Ovary (tissue), 9 donors: ENCODE measurements around the gene IFITM10. TPM values are rescaled to one million over a fixed set of nuclear protein-coding genes. Genes with fewer than 3 reads are reported as not detected.

Experiments
- DNase-seq, 5 donors: peaks; one replicate each; pipeline ENCODE4 v3.0.0-alpha.2; 2019 to 2020
- H3K27ac ChIP-seq, 2 donors: fragments of 200-600 bp; one replicate each; pipeline versions ENCODE4 v1.5.1 to v1.8.0; 2019 to 2022
- H3K27me3 ChIP-seq: fragments of 200-600 bp; one replicate; pipeline ENCODE4 v1.8.0; 2022
- H3K36me3 ChIP-seq: fragments of 200-600 bp; sonication (generic); one replicate; pipeline ENCODE4 v1.5.1; 2019
- H3K4me1 ChIP-seq: one replicate; pipeline ENCODE4 v1.8.1; 2013; ENCODE audit warnings: mild to moderate bottlenecking, moderate library complexity; ENCODE audit not compliant: insufficient read depth
- H3K4me3 ChIP-seq: fragments of 200-600 bp; sonication (generic); one replicate; pipeline ENCODE4 v1.5.1; 2017
- H3K9me3 ChIP-seq, 2 donors: fragments of 200-600 bp in 1 of 2; sonication (generic) in 1 of 2; one replicate each; pipeline versions ENCODE4 v1.5.1 to v1.8.1; 2013 to 2019; ENCODE audit warnings: mild to moderate bottlenecking in 1 of 2, moderate library complexity in 1 of 2
- CTCF ChIP-seq, 3 donors: fragments of 450-650 bp in 2 of 3; fragments of 200-600 bp in 1 of 3; IDR thresholded peaks; one replicate each; pipeline versions ENCODE4 v1.5.1 to v1.8.0; 2016 to 2022; ENCODE audit warnings: antibody characterized with exemption in 3 of 3, mild to moderate bottlenecking in 1 of 3
- EP300 ChIP-seq: sonication (generic); formaldehyde crosslinking; IDR thresholded peaks from one replicate; pipeline ENCODE4 v1.6.1; 2017; ENCODE audit warnings: antibody characterized with exemption
- POLR2A ChIP-seq: fragments of 450-650 bp; IDR thresholded peaks from one replicate; pipeline ENCODE4 v1.6.1; 2017; ENCODE audit warnings: antibody characterized with exemption, mild to moderate bottlenecking, moderate library complexity
- WGBS, 3 donors: extraction: QIAGEN DNeasy Blood & Tissue Kit in 1 of 3; methylation state at CpG; one replicate each; pipeline versions ENCODE4 v1.1.5 to v1.1.7; 2013 to 2017; 5-methylcytosine and 5-hydroxymethylcytosine counted together
- intact Hi-C, 4 donors: fragments of 100-400 bp; cut with DNase I; formaldehyde crosslinking; loops; one replicate each; pipeline versions ENCODE4 v1.11.0 to v1.15.1; 2022 to 2023
- polyA plus RNA-seq, 2 donors: library from polyadenylated mRNA; stranded (reverse); fragments of 200-250 nt in 1 of 2; fragments of 350-450 nt in 1 of 2; fragmentation: Illumina TruSeq in 1 of 2; extraction: RNeasy Lipid Tissue Mini Kit (QIAGEN cat#74804) in 1 of 2; gene quantifications; one replicate each; pipeline ENCODE4 v1.2.3, GENCODE V29; 2013 to 2014
- total RNA-seq, 7 donors: library from RNA; depleted of rRNA in 2 of 7; stranded (reverse); fragments of >200 nt in 2 of 7; fragmentation: NEBNext Ultra II Directional in 3 of 7; extraction: Animal tissue kit (Norgen Biotek cat#: 25700) in 3 of 7; gene quantifications; one replicate each; pipeline versions ENCODE4 v1.1.0 to v1.2.4, GENCODE V29; 2016 to 2023
- donor health status: DM: no; HTN: no; CAD: no; lungs with moderate emphysema.
- donor health status: DM: no; HTN: no; CAD: no.
- donor health status: Bipolar disorder and iron deficiency.
- donor health status: DM: yes; HTN: yes; CAD: no.
- donor health status: DM: no; HTN: no; CAD: no.
- donor health status: DM: yes; HTN: yes; CAD: no.

The IFITM10 gene
- total and polyA plus RNA-seq, 9 donors = 0.15 to 3.6 (median 0.97) TPM

GRCh38 chr11:1738380-1738779 is 12.0 kb downstream of the IFITM10 start:
- TF ChIP-seq POLR2A (no peak), CTCF (IDR thresholded peaks at IDR 0.05) (no peak), EP300 (no peak)
- no peaks in the 10 kb centered on the region for H3K4me1 ChIP-seq
- H3K36me3 ChIP-seq = no peaks in the 10 kb centered on the region
- intact Hi-C loops = loop anchor here in 1 of 4 donors (10.0 kb wide), 1 partner anchor 46 kb away; no protein-coding TSS in a partner anchor
- DNase-seq = no peak
- no peak overlapping the region for H3K4me3 ChIP-seq
- no peaks in the 10 kb centered on the region for H3K27me3 ChIP-seq
- H3K9me3 ChIP-seq = no peaks in the 10 kb centered on the region
- H3K27ac ChIP-seq = no peak overlapping the region
- WGBS, 3 donors = 90 to 93% (median 93%) methylated on average over 10 of the region's 10 CpGs

- Histone ChIP-seq H3K27ac (no peak overlapping the region), H3K27me3 (no peaks in the 10 kb centered on the region), H3K36me3 (no peaks in the 10 kb centered on the region), H3K9me3 (no peaks in the 10 kb centered on the region), H3K4me1 (no peaks in the 10 kb centered on the region), H3K4me3 (no peak overlapping the region)
- TF ChIP-seq CTCF (IDR thresholded peaks at IDR 0.05) (no peak), EP300 (no peak), POLR2A (no peak)
- 74 to 85% (median 81%) methylated on average over 6 of the region's 6 CpGs for WGBS, 3 donors
- DNase-seq = no peak
- intact Hi-C loops = loop anchor here in 1 of 4 donors (10.0 kb wide), 1 partner anchor 48 kb away; no protein-coding TSS in a partner anchor
Measured at GRCh38 chr11:1737080-1737757, 13.2 kb downstream of the IFITM10 start.

GRCh38 chr11:1736447-1736992 is 13.9 kb downstream of the IFITM10 start:
- H3K27ac ChIP-seq = no peak overlapping the region
- H3K9me3 ChIP-seq = no peaks in the 10 kb centered on the region
- WGBS, 3 donors = 48 to 59% (median 54%) methylated on average over 3 of the region's 3 CpGs
- H3K4me3 ChIP-seq = no peak overlapping the region
- H3K4me1 ChIP-seq = no peaks in the 10 kb centered on the region
- H3K27me3 ChIP-seq = no peaks in the 10 kb centered on the region
- DNase-seq = no peak
- intact Hi-C loops = loop anchor here in 1 of 4 donors (10.0 kb wide), 1 partner anchor 48 kb away; no protein-coding TSS in a partner anchor
- H3K36me3 ChIP-seq = no peaks in the 10 kb centered on the region
- TF ChIP-seq POLR2A = no peak

- intact Hi-C loops = loop anchor here in 1 of 4 donors (10.0 kb wide), 1 partner anchor 50 kb away; no protein-coding TSS in a partner anchor
- no peak for DNase-seq
- no peak for TF ChIP-seq POLR2A
- no peak for TF ChIP-seq CTCF (IDR thresholded peaks at IDR 0.05)
- TF ChIP-seq EP300 = no peak
- Histone ChIP-seq H3K27me3 (no peaks in the 10 kb centered on the region), H3K9me3 (no peaks in the 10 kb centered on the region), H3K4me1 (no peaks in the 10 kb centered on the region), H3K27ac (no peak overlapping the region), H3K4me3 (no peak overlapping the region), H3K36me3 (no peaks in the 10 kb centered on the region)
- 56 to 63% (median 62%) methylated on average over 16 of the region's 16 CpGs for WGBS, 3 donors
Measured at GRCh38 chr11:1735271-1735670, 15.1 kb downstream of the IFITM10 start.

GRCh38 chr11:1734641-1735081 is 15.7 kb downstream of the IFITM10 start:
- 37 to 50% (median 44%) methylated on average over 10 of the region's 10 CpGs for WGBS, 3 donors
- intact Hi-C loops = loop anchor here in 1 of 4 donors (10.0 kb wide), 1 partner anchor 50 kb away; no protein-coding TSS in a partner anchor
- no peaks in the 10 kb centered on the region for H3K4me1 ChIP-seq
- H3K9me3 ChIP-seq = no peaks in the 10 kb centered on the region
- H3K27ac ChIP-seq = no peak overlapping the region
- no peaks in the 10 kb centered on the region for H3K36me3 ChIP-seq
- DNase-seq = no peak
- no peaks in the 10 kb centered on the region for H3K27me3 ChIP-seq
- no peak overlapping the region for H3K4me3 ChIP-seq
- TF ChIP-seq CTCF (IDR thresholded peaks at IDR 0.05) (no peak), POLR2A (no peak), EP300 (no peak)
